Kidney capillary endothelial cell (primary cell): ENCODE data around the gene CFAP58.
A peak's percentile ranks its signal among the peaks of the same experiment; 100 is the strongest.

ENCODE experiments used
- DNase-seq: peaks from one replicate; pipeline ENCODE4 v3.0.0-alpha.2; 2018; ENCODE audit warnings: low spot score

CFAP58 gene

GRCh38 chr10:104368381-104368780 is 14.7 kb downstream of the CFAP58 start:
- no peak for DNase-seq

GRCh38 chr10:104371753-104372152 is 18.1 kb downstream of the CFAP58 start:
- DNase-seq, result no peak

GRCh38 chr10:104374591-104374990 is 21.0 kb downstream of the CFAP58 start:
- DNase-seq, result no peak

GRCh38 chr10:104376784-104377300 is 23.2 kb downstream of the CFAP58 start:
- no peak for DNase-seq

GRCh38 chr10:104380336-104380735 is 26.7 kb downstream of the CFAP58 start:
- no peak for DNase-seq

- no peak for DNase-seq
Measured at GRCh38 chr10:104387130-104387888, 33.7 kb downstream of the CFAP58 start.

GRCh38 chr10:104388830-104389229 is 35.2 kb downstream of the CFAP58 start:
- no peak for DNase-seq

GRCh38 chr10:104391150-104391968 is 37.7 kb downstream of the CFAP58 start:
- DNase-seq, result no peak

- DNase-seq, result no peak
Measured at GRCh38 chr10:104391969-104392296, 38.3 kb downstream of the CFAP58 start.

- DNase-seq, result no peak
Measured at GRCh38 chr10:104393387-104393786, 39.8 kb downstream of the CFAP58 start.

GRCh38 chr10:104396581-104396980 is 42.9 kb downstream of the CFAP58 start:
- no peak for DNase-seq

- no peak for DNase-seq
Measured at GRCh38 chr10:104403636-104404035, 50.0 kb downstream of the CFAP58 start.

- DNase-seq, result peak; percentile 21
Measured at GRCh38 chr10:104406715-104407650, 53.4 kb downstream of the CFAP58 start.

- no peak for DNase-seq
Measured at GRCh38 chr10:104413528-104413927, 59.9 kb downstream of the CFAP58 start.

- DNase-seq, result no peak
Measured at GRCh38 chr10:104415526-104416165, 62.0 kb downstream of the CFAP58 start.

GRCh38 chr10:104416851-104417250 is 63.2 kb downstream of the CFAP58 start:
- DNase-seq, result no peak

- DNase-seq, result no peak
Measured at GRCh38 chr10:104417637-104418292, 64.1 kb downstream of the CFAP58 start.

- peak; percentile 25 for DNase-seq
Measured at GRCh38 chr10:104424719-104425118, 71.1 kb downstream of the CFAP58 start.

- DNase-seq, result no peak
Measured at GRCh38 chr10:104427989-104428388, 74.4 kb downstream of the CFAP58 start.

- no peak for DNase-seq
Measured at GRCh38 chr10:104429846-104430245, 76.2 kb downstream of the CFAP58 start.

GRCh38 chr10:104430360-104430759 is 76.7 kb downstream of the CFAP58 start:
- no peak for DNase-seq
